ENCODE data around the gene EXOC2.

GRCh38 chr6:680251-680650 lies 12.7 kb downstream of the EXOC2 start:
- TF ChIP-seq CTCF (IDR thresholded peaks at IDR 0.05) (no peak), POLR2A (IDR thresholded peaks at IDR 0.05) (no peak)

Data from Peyer's patch (tissue), 4 donors.